ENCODE data around the gene BANP.

The BANP gene

DNA sequence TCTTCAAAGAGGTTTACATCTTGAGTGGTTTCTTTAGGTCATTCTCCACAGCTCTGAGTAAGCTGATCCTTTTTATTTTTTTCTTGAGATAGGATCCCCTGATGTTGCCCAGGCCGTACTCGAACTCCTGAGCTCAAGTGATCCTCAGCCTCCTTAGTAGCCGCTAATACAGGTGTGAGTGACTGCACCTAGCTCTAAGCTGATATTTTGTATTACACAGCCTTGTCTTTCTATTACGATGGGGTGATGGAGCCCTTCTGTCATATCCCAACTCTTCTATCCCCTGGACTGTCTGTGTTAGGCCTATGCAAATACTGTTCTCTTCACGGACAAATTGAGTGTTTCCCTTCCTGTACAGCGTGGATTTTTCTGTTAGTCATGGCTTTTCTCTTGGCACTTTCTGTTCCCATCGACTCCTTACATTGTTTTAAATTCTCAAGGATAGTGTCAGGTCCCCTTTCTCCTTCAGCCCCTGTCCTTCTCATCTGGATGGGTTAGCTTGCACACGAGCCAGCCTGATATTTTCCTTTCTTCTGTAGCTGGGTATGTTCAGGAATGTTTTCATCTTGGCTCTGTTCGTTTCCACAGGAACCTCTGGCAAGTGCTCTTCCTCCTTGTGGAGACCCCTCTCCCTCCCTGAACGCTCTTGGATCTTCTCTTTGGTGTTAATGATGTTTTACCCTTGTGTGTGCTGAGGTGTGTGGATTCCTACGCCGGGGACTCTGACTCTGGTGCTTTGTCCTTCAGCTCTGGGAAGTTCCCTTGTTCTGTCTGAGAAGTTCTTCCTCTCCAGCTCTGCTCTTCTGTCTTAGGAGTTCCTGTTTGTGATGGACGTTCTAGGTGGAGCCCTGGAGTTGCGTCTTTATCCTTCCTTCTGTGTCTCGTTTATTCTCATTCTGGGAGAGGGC lies 2.3 kb downstream of the BANP start:
- Histone ChIP-seq H3K27me3 (ENCODE audit: control insufficient read depth in 1 of 2, insufficient read depth in 1 of 2, low read length in 2 of 2) (no peaks in the 10 kb centered on the region), H2AK5ac (ENCODE audit: low read length, severe bottlenecking) (no peak overlapping the region), H2AFZ (ENCODE audit: low read depth, low read length) (no peak overlapping the region), H3K4ac (ENCODE audit: low read depth in 1 of 2, low read length in 2 of 2) (no peak overlapping the region), H3K14ac (ENCODE audit: low read length in 2 of 2) (no peak overlapping the region), H2BK12ac (ENCODE audit: low read length in 2 of 2) (no peak overlapping the region), H3K18ac (ENCODE audit: low read depth in 1 of 2, low read length in 2 of 2) (no peak overlapping the region), H3K23ac (ENCODE audit: low read length in 2 of 2) (no peak overlapping the region), H4K91ac (ENCODE audit: low read length) (no peak overlapping the region), H3K4me3 (ENCODE audit: insufficient read depth in 1 of 2, low read depth in 1 of 2, low read length in 2 of 2) (no peak overlapping the region), H3K27ac (ENCODE audit: low read length, poor library complexity, severe bottlenecking) (no peak overlapping the region), H4K8ac (ENCODE audit: low read length) (no peak overlapping the region), H2BK120ac (ENCODE audit: low read depth, low read length) (no peak overlapping the region), H3K36me3 (ENCODE audit: control insufficient read depth in 1 of 2, insufficient read depth in 2 of 2, low read depth in 1 of 2, low read length in 2 of 2) (peaks cover 10 to 21% of the 10 kb centered on the region in 2 experiments), H3K4me2 (ENCODE audit: low read length, poor library complexity, severe bottlenecking) (no peak overlapping the region), H3K4me1 (ENCODE audit: control insufficient read depth, insufficient read depth, low read depth, low read length) (peaks cover 27% of the 10 kb centered on the region), H2BK15ac (ENCODE audit: low read depth, poor library complexity, severe bottlenecking) (no peak overlapping the region), H3K79me1 (replicated peaks; ENCODE audit: low read length, poor library complexity, severe bottlenecking) (peaks cover 11% of the 10 kb centered on the region), H2BK5ac (ENCODE audit: low read depth, low read length, poor library complexity, severe bottlenecking) (no peak overlapping the region), H3K9me3 (ENCODE audit: control insufficient read depth, low read length) (no peaks in the 10 kb centered on the region), H3K9ac (ENCODE audit: low read length) (peak overlapping the region; percentile 99)
- WGBS: 94% methylated on average over 13 of the region's 15 CpGs
- no peak for DNase-seq

DNA sequence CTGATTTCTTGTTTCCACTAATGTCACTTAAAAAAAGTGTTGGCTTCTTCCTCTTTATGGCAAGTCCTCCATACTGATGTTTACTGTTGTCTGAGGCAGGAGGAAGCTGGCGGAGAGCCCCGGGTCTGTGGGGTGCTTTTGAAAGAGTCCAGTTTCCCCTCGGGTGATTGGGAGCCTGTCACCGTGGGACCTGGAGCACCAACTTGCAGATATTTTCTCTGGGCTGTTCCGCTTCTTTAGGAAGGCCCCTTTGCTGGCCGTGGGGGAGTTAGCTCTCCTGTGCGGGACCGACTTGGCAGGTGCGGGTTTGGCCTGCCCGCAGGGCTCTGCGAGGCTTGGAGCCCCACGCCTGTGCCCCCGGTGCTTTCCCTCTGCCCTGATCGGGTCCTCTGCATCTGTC lies 3.1 kb downstream of the BANP start:
- no peak for DNase-seq
- Histone ChIP-seq H2BK120ac (ENCODE audit: low read depth, low read length) (no peak overlapping the region), H4K91ac (ENCODE audit: low read length) (no peak overlapping the region), H3K36me3 (ENCODE audit: control insufficient read depth in 1 of 2, insufficient read depth in 2 of 2, low read depth in 1 of 2, low read length in 2 of 2) (peaks cover 10 to 27% of the 10 kb centered on the region in 2 experiments), H2AK5ac (ENCODE audit: low read length, severe bottlenecking) (no peak overlapping the region), H2BK5ac (ENCODE audit: low read depth, low read length, poor library complexity, severe bottlenecking) (no peak overlapping the region), H3K27ac (ENCODE audit: low read length, poor library complexity, severe bottlenecking) (no peak overlapping the region), H3K23ac (ENCODE audit: low read length in 2 of 2) (no peak overlapping the region), H3K9me3 (ENCODE audit: control insufficient read depth, low read length) (no peaks in the 10 kb centered on the region), H3K4me2 (ENCODE audit: low read length, poor library complexity, severe bottlenecking) (no peak overlapping the region), H3K9ac (ENCODE audit: low read length) (peak overlapping the region; percentile 99), H3K79me1 (replicated peaks; ENCODE audit: low read length, poor library complexity, severe bottlenecking) (peaks cover 18% of the 10 kb centered on the region), H2BK12ac (ENCODE audit: low read length in 2 of 2) (no peak overlapping the region), H4K8ac (ENCODE audit: low read length) (no peak overlapping the region), H3K14ac (ENCODE audit: low read length in 2 of 2) (no peak overlapping the region), H2BK15ac (ENCODE audit: low read depth, poor library complexity, severe bottlenecking) (no peak overlapping the region), H3K18ac (ENCODE audit: low read depth in 1 of 2, low read length in 2 of 2) (no peak overlapping the region), H3K4me1 (ENCODE audit: control insufficient read depth, insufficient read depth, low read depth, low read length) (peaks cover 29% of the 10 kb centered on the region), H3K4ac (ENCODE audit: low read depth in 1 of 2, low read length in 2 of 2) (no peak overlapping the region), H2AFZ (ENCODE audit: low read depth, low read length) (no peak overlapping the region), H3K4me3 (ENCODE audit: insufficient read depth in 1 of 2, low read depth in 1 of 2, low read length in 2 of 2) (no peak overlapping the region), H3K27me3 (ENCODE audit: control insufficient read depth in 1 of 2, insufficient read depth in 1 of 2, low read length in 2 of 2) (no peaks in the 10 kb centered on the region)
- 95% methylated on average over 12 of the region's 14 CpGs for WGBS

- no peak overlapping the region for H2BK15ac ChIP-seq (ENCODE audit: low read depth, poor library complexity, severe bottlenecking)
- H3K4me1 ChIP-seq (ENCODE audit: control insufficient read depth, insufficient read depth, low read depth, low read length): peaks cover 30% of the 10 kb centered on the region
- no peaks in the 10 kb centered on the region for H3K9me3 ChIP-seq (ENCODE audit: control insufficient read depth, low read length)
- H2BK5ac ChIP-seq (ENCODE audit: low read depth, low read length, poor library complexity, severe bottlenecking): no peak overlapping the region
- peaks cover 22% of the 10 kb centered on the region for H3K79me1 ChIP-seq (replicated peaks; ENCODE audit: low read length, poor library complexity, severe bottlenecking)
- H2BK120ac ChIP-seq (ENCODE audit: low read depth, low read length): no peak overlapping the region
- H3K4ac ChIP-seq (ENCODE audit: low read depth in 1 of 2, low read length in 2 of 2): no peak overlapping the region
- H3K14ac ChIP-seq (ENCODE audit: low read length in 2 of 2): peak overlapping the region in 1 of 2 experiments; percentile 32
- no peak overlapping the region for H4K8ac ChIP-seq (ENCODE audit: low read length)
- H2AK5ac ChIP-seq (ENCODE audit: low read length, severe bottlenecking): no peak overlapping the region
- H3K36me3 ChIP-seq (ENCODE audit: control insufficient read depth in 1 of 2, insufficient read depth in 2 of 2, low read depth in 1 of 2, low read length in 2 of 2): peaks cover 10 to 30% of the 10 kb centered on the region in 2 experiments
- 96% methylated on average over 15 of the region's 15 CpGs for WGBS
- no peaks in the 10 kb centered on the region for H3K27me3 ChIP-seq (ENCODE audit: control insufficient read depth in 1 of 2, insufficient read depth in 1 of 2, low read length in 2 of 2)
- no peak overlapping the region for H4K91ac ChIP-seq (ENCODE audit: low read length)
- peak overlapping the region; percentile 99 for H3K9ac ChIP-seq (ENCODE audit: low read length)
- H2BK12ac ChIP-seq (ENCODE audit: low read length in 2 of 2): peak overlapping the region in 1 of 2 experiments; percentile 59
- no peak for DNase-seq
- H2AFZ ChIP-seq (ENCODE audit: low read depth, low read length): no peak overlapping the region
- H3K23ac ChIP-seq (ENCODE audit: low read length in 2 of 2): no peak overlapping the region
- H3K4me2 ChIP-seq (ENCODE audit: low read length, poor library complexity, severe bottlenecking): no peak overlapping the region
- no peak overlapping the region for H3K27ac ChIP-seq (ENCODE audit: low read length, poor library complexity, severe bottlenecking)
- peak overlapping the region in 1 of 2 experiments; percentile 37 for H3K18ac ChIP-seq (ENCODE audit: low read depth in 1 of 2, low read length in 2 of 2)
- no peak overlapping the region for H3K4me3 ChIP-seq (ENCODE audit: insufficient read depth in 1 of 2, low read depth in 1 of 2, low read length in 2 of 2)
Observed at GRCh38 chr16:87954826-87955225, 3.6 kb downstream of the BANP start.

DNA sequence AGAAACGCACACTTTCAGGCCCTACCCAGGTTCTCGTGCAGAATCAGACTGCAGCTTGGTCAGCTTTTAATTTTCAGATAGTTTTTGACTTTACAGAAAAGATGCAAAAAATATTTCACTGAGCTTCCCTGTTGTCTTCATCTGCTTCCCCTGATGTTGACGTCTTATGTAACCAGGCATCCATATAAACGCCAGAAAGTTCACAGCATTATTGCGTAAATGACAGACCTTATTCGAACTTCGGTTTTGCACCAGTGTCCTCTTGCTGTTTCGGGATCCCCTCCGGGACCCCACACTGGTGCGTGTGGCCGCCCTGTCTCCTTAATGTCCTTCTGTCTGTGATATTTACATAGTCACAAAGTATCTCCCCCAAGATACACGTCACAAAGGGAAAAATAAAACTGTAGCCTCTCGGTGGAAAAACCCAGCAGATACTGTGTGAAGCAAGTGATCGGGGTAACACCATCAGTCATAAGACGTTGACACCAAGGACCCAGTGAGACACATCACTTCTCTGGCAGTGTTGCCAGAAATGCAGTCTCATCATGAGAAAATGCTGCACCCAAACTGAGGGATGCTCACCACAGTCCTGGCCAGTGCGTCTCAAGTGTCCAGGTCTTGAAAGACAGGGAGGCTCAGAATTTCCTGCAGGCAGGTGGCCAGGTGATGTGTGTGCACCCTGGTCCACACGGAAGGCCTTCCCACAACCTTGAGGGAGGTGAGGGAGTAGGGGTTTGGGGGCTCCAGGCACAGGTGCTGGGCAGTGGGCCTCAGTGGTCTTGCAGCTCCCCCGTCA lies 4.3 kb downstream of the BANP start:
- no peak overlapping the region for H3K23ac ChIP-seq (ENCODE audit: low read length in 2 of 2)
- H3K18ac ChIP-seq (ENCODE audit: low read depth in 1 of 2, low read length in 2 of 2): peak overlapping the region in 1 of 2 experiments; percentile 37
- DNase-seq: no peak
- H3K27ac ChIP-seq (ENCODE audit: low read length, poor library complexity, severe bottlenecking): no peak overlapping the region
- H2BK15ac ChIP-seq (ENCODE audit: low read depth, poor library complexity, severe bottlenecking): no peak overlapping the region
- H3K36me3 ChIP-seq (ENCODE audit: control insufficient read depth in 1 of 2, insufficient read depth in 2 of 2, low read depth in 1 of 2, low read length in 2 of 2): peaks cover 10 to 30% of the 10 kb centered on the region in 2 experiments
- H3K79me1 ChIP-seq (replicated peaks; ENCODE audit: low read length, poor library complexity, severe bottlenecking): peaks cover 25% of the 10 kb centered on the region
- H3K9ac ChIP-seq (ENCODE audit: low read length): peak overlapping the region; percentile 99
- H4K91ac ChIP-seq (ENCODE audit: low read length): peak overlapping the region; percentile 52
- H3K4me1 ChIP-seq (ENCODE audit: control insufficient read depth, insufficient read depth, low read depth, low read length): peaks cover 27% of the 10 kb centered on the region
- H3K4me2 ChIP-seq (ENCODE audit: low read length, poor library complexity, severe bottlenecking): no peak overlapping the region
- H3K14ac ChIP-seq (ENCODE audit: low read length in 2 of 2): no peak overlapping the region
- H2BK12ac ChIP-seq (ENCODE audit: low read length in 2 of 2): no peak overlapping the region
- H2AFZ ChIP-seq (ENCODE audit: low read depth, low read length): no peak overlapping the region
- H3K27me3 ChIP-seq (ENCODE audit: control insufficient read depth in 1 of 2, insufficient read depth in 1 of 2, low read length in 2 of 2): no peaks in the 10 kb centered on the region
- no peak overlapping the region for H3K4me3 ChIP-seq (ENCODE audit: insufficient read depth in 1 of 2, low read depth in 1 of 2, low read length in 2 of 2)
- no peak overlapping the region for H2BK5ac ChIP-seq (ENCODE audit: low read depth, low read length, poor library complexity, severe bottlenecking)
- H3K4ac ChIP-seq (ENCODE audit: low read depth in 1 of 2, low read length in 2 of 2): no peak overlapping the region
- WGBS: 94% methylated on average over 18 of the region's 18 CpGs
- peak overlapping the region; percentile 4 for H2AK5ac ChIP-seq (ENCODE audit: low read length, severe bottlenecking)
- H2BK120ac ChIP-seq (ENCODE audit: low read depth, low read length): no peak overlapping the region
- H4K8ac ChIP-seq (ENCODE audit: low read length): peak overlapping the region; percentile 12
- no peaks in the 10 kb centered on the region for H3K9me3 ChIP-seq (ENCODE audit: control insufficient read depth, low read length)

Measured in mesenchymal stem cell (in vitro differentiated cells and primary cell).